ENCODE measurements around the gene CHMP4B.

DNA sequence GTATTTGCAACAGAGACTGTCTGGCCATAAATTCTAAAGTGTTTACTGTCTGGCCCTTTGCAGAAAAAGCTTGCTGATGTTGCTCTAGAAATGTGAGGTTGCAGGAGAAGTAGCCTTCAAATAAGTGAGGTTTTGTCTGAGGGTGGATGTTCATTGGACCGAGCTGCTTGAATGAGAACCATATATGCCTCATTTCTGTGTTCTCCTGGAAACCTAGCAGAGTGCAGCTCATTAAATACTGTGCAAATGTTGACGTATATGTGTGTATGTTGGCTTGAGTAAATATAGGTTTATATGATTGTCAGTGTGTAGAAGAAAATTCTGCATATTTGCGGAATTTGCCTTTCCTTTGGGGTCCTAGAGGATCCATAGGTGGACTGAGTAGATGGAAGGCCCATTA is 39.0 kb downstream of the CHMP4B start:
- no peak for TF ChIP-seq EZH2 (IDR thresholded peaks at IDR 0.05; ENCODE audit: insufficient read depth, poor library complexity, severe bottlenecking)
- TF ChIP-seq EZH2phosphoT487 (IDR thresholded peaks at IDR 0.05; ENCODE audit: insufficient read depth, low read depth) = no peak
